ENCODE data around the gene ASXL3.

- TF ChIP-seq CTCF (conservative IDR thresholded peaks at IDR 0.05; ENCODE audit: low read depth, low read length) (no peak), EZH2 (IDR thresholded peaks at IDR 0.05; ENCODE audit: borderline replicate concordance, low read depth, low read length, poor library complexity, severe bottlenecking) (no peak)
These were observed 119.5 kb downstream of the ASXL3 start for GRCh38 chr18:33697498-33697897.
